HCT116 (cell line): ENCODE results near the gene SULT2B1.

Source experiments
- CTCF ChIP-seq, 3 experiments: fragments of 200-600 bp in 1 of 3; sonication (generic) in 1 of 3; IDR thresholded peaks in 2 of 3; conservative IDR thresholded peaks in 1 of 3; 2 replicates each; pipeline ENCODE4 v1.5.1; 2012 to 2017; ENCODE audit warnings: low read depth in 2 of 3, low read length in 2 of 3, antibody characterized with exemption in 1 of 3, borderline replicate concordance in 1 of 3, control low read depth in 1 of 3, mild to moderate bottlenecking in 1 of 3, mixed read lengths in 1 of 3, mixed run types in 1 of 3, moderate library complexity in 1 of 3; ENCODE audit not compliant: insufficient read depth in 1 of 3
- EGR1 ChIP-seq: IDR thresholded peaks from 2 replicates; pipeline ENCODE4 v1.6.1; 2012; ENCODE audit warnings: low read depth
- ELF1 ChIP-seq: IDR thresholded peaks from 2 replicates; pipeline ENCODE4 v1.6.1; 2012; ENCODE audit warnings: low read depth, borderline replicate concordance
- EZH2 ChIP-seq: fragments of 200-600 bp; sonication (generic); IDR thresholded peaks from 2 replicates; pipeline ENCODE4 v1.6.1; 2017; ENCODE audit warnings: antibody characterized with exemption, mixed run types
- EZH2phosphoT487 ChIP-seq: fragments of 200-600 bp; IDR thresholded peaks from 2 replicates; pipeline ENCODE4 v1.6.1; 2018; ENCODE audit warnings: antibody characterized with exemption, borderline replicate concordance
- FOSL1 ChIP-seq: IDR thresholded peaks from 2 replicates; pipeline ENCODE4 v1.6.1; 2012; ENCODE audit warnings: low read depth
- MAX ChIP-seq: IDR thresholded peaks from 2 replicates; pipeline ENCODE4 v1.6.1; 2012
- POLR2A ChIP-seq: IDR thresholded peaks from 2 replicates; pipeline ENCODE4 v1.7.0; 2011; ENCODE audit warnings: borderline replicate concordance; ENCODE audit not compliant: insufficient read depth, insufficient read length; ENCODE audit errors: extremely low read depth
- RAD21 ChIP-seq: IDR thresholded peaks from 2 replicates; pipeline ENCODE4 v1.6.1; 2012; ENCODE audit warnings: low read depth, mild to moderate bottlenecking
- REST ChIP-seq: IDR thresholded peaks from 2 replicates; pipeline ENCODE4 v1.6.1; 2012; ENCODE audit warnings: low read depth
- SIN3A ChIP-seq: IDR thresholded peaks from 2 replicates; pipeline ENCODE4 v1.6.1; 2012; ENCODE audit warnings: low read depth
- YY1 ChIP-seq: IDR thresholded peaks from 2 replicates; pipeline ENCODE4 v1.6.1; 2011; ENCODE audit warnings: low read length, low read depth, moderate library complexity, mild to moderate bottlenecking; ENCODE audit not compliant: insufficient replicate concordance; ENCODE audit errors: extremely low read depth
- ZNF274 ChIP-seq: fragments of 200-500 bp; sonication (Bioruptor generic); IDR thresholded peaks from 2 replicates; pipeline ENCODE4 v1.6.1; 2014; ENCODE audit warnings: mild to moderate bottlenecking, low read depth, low read length, inconsistent platforms

GRCh38 chr19:48614436-48615230 is 62.7 kb downstream of the SULT2B1 start, which contains the start of gene FAM83E:
- TF ChIP-seq RAD21, result no peak
- peak in 1 of 3 experiments; percentile 17; a peak in 1 of 6 replicates for TF ChIP-seq CTCF (IDR thresholded peaks at IDR 0.05 in 2 of 3, conservative IDR thresholded peaks at IDR 0.05 in 1 of 3; ENCODE audit: borderline replicate concordance in 1 of 3, insufficient read depth in 1 of 3, low read depth in 2 of 3, low read length in 2 of 3)
- TF ChIP-seq EZH2, result no peak
- no peak for TF ChIP-seq POLR2A
- no peak; the same call in 1 of the 2 replicates for TF ChIP-seq ELF1
- no peak for TF ChIP-seq ZNF274
- TF ChIP-seq YY1, result no peak
- TF ChIP-seq MAX, result peak; percentile 83
- no peak for TF ChIP-seq EZH2phosphoT487
- peak; percentile 74 for TF ChIP-seq SIN3A
- TF ChIP-seq EGR1, result no peak
- no peak for TF ChIP-seq REST
- no peak for TF ChIP-seq FOSL1
